CD14-positive monocyte (primary cell): ENCODE results near the gene CASP12. TPM values are rescaled to one million over a fixed set of nuclear protein-coding genes. Genes with fewer than 3 reads are reported as not detected.

Experiments used
- DNase-seq, 3 donors: peaks; one replicate each; pipeline ENCODE4 v3.0.0-alpha.2; 2011 to 2022
- H2AFZ ChIP-seq: 2 replicates; pipeline ENCODE4 v1.6.0; 2012; ENCODE audit warnings: mild to moderate bottlenecking, low read depth, low read length, inconsistent platforms; ENCODE audit not compliant: insufficient read depth, poor library complexity, severe bottlenecking
- H3K27ac ChIP-seq, 2 donors: 1 replicate in 1 of 2; 2 replicates in 1 of 2; pipeline ENCODE4 v1.5.1; 2012 to 2013; ENCODE audit warnings: low read length in 2 of 2, control low read depth in 1 of 2, inconsistent platforms in 1 of 2, low read depth in 1 of 2, mild to moderate bottlenecking in 1 of 2
- H3K27me3 ChIP-seq, 2 donors: one replicate each; pipeline versions ENCODE4 v1.6.0 to v1.6.1; 2011 to 2013; ENCODE audit warnings: low read length in 2 of 2; ENCODE audit not compliant: control insufficient read depth in 2 of 2, insufficient read depth in 2 of 2
- H3K36me3 ChIP-seq, 2 donors: replicated peaks in 1 of 2; 1 replicate in 1 of 2; 2 replicates in 1 of 2; pipeline versions ENCODE4 v1.5.1 to v1.6.1; 2012 to 2013; ENCODE audit warnings: low read length in 2 of 2, control low read depth in 1 of 2, inconsistent platforms in 1 of 2, mild to moderate bottlenecking in 1 of 2; ENCODE audit not compliant: insufficient read depth in 2 of 2, control insufficient read depth in 1 of 2
- H3K4me1 ChIP-seq, 2 donors: 1 replicate in 1 of 2; 2 replicates in 1 of 2; pipeline versions ENCODE4 v1.5.1 to v1.6.1; 2012 to 2013; ENCODE audit warnings: low read length in 2 of 2, control low read depth in 1 of 2, inconsistent platforms in 1 of 2, mild to moderate bottlenecking in 1 of 2, moderate library complexity in 1 of 2; ENCODE audit not compliant: insufficient read depth in 2 of 2, control insufficient read depth in 1 of 2
- H3K4me2 ChIP-seq: replicated peaks from 2 replicates; pipeline ENCODE3; 2012; ENCODE audit warnings: low read length, moderate library complexity, mild to moderate bottlenecking; ENCODE audit not compliant: poor library complexity, severe bottlenecking; ENCODE audit errors: extremely low read depth
- H3K4me3 ChIP-seq, 3 experiments: fragments of 200-600 bp in 1 of 3; sonication (generic) in 1 of 3; replicated peaks in 1 of 3; 1 replicate in 2 of 3; 2 replicates in 1 of 3; pipeline ENCODE4 v1.5.1; 2011 to 2013; ENCODE audit warnings: low read length in 3 of 3, mild to moderate bottlenecking in 3 of 3, control low read depth in 2 of 3, low read depth in 2 of 3, inconsistent platforms in 1 of 3, moderate library complexity in 1 of 3
- H3K79me2 ChIP-seq: 2 replicates; pipeline ENCODE4 v1.6.0; 2012; ENCODE audit warnings: mild to moderate bottlenecking, control low read depth, inconsistent platforms, low read length, moderate library complexity; ENCODE audit not compliant: insufficient read depth
- H3K9ac ChIP-seq: 2 replicates; pipeline ENCODE4 v1.6.0; 2017; ENCODE audit warnings: low read length, mild to moderate bottlenecking; ENCODE audit not compliant: insufficient read depth, poor library complexity, severe bottlenecking
- H3K9me3 ChIP-seq, 2 donors: replicated peaks in 1 of 2; 1 replicate in 1 of 2; 2 replicates in 1 of 2; pipeline versions ENCODE4 v1.5.1 to v1.6.1; 2012 to 2013; ENCODE audit warnings: low read length in 2 of 2, control low read depth in 1 of 2; ENCODE audit not compliant: control insufficient read depth in 1 of 2, insufficient read depth in 1 of 2
- H4K20me1 ChIP-seq: 2 replicates; pipeline ENCODE4 v1.6.0; 2012; ENCODE audit warnings: mild to moderate bottlenecking, low read length, control low read depth, moderate library complexity; ENCODE audit not compliant: insufficient read depth
- H3K27ac Mint-ChIP-seq, 7 donors: one replicate each; pipeline ENCODE4 v1.8.0; 2020; ENCODE audit warnings: mild to moderate bottlenecking in 7 of 7, mixed read lengths in 7 of 7, moderate library complexity in 6 of 7, inconsistent platforms in 2 of 7
- H3K27me3 Mint-ChIP-seq, 3 donors: one replicate each; pipeline ENCODE4 v1.8.0; 2021 to 2022; ENCODE audit warnings: low read depth in 3 of 3, mild to moderate bottlenecking in 3 of 3, mixed read lengths in 3 of 3, moderate library complexity in 3 of 3, inconsistent platforms in 1 of 3
- H3K36me3 Mint-ChIP-seq, 2 donors: one replicate each; pipeline ENCODE4 v1.8.0; 2020; ENCODE audit warnings: mixed read lengths in 2 of 2, inconsistent platforms in 1 of 2, mild to moderate bottlenecking in 1 of 2
- H3K4me1 Mint-ChIP-seq: one replicate; pipeline ENCODE4 v1.8.0; 2020; ENCODE audit warnings: mild to moderate bottlenecking, mixed read lengths
- H3K4me3 Mint-ChIP-seq, 2 donors: one replicate each; pipeline ENCODE4 v1.8.0; 2020; ENCODE audit warnings: mild to moderate bottlenecking in 2 of 2, mixed read lengths in 2 of 2, moderate library complexity in 1 of 2
- H3K9me3 Mint-ChIP-seq, 7 donors: one replicate each; pipeline ENCODE4 v1.8.0; 2020 to 2022; ENCODE audit warnings: mixed read lengths in 7 of 7, mild to moderate bottlenecking in 6 of 7, moderate library complexity in 6 of 7, inconsistent platforms in 2 of 7
- CTCF ChIP-seq: fragments of 200-600 bp; IDR thresholded peaks from one replicate; pipeline ENCODE4 v1.8.0; 2022; ENCODE audit warnings: antibody characterized with exemption, mild to moderate bottlenecking
- WGBS: methylation state at CpG from one replicate; pipeline ENCODE4 v1.1.5; 2013; ENCODE audit warnings: missing lambda C conversion rate; ENCODE audit not compliant: insufficient coverage; 5-methylcytosine and 5-hydroxymethylcytosine counted together
- intact Hi-C, 2 donors: fragments of 100-400 bp; cut with micrococcal nuclease; formaldehyde crosslinking; loops; one replicate each; pipeline versions ENCODE4 v1.15.0 to v1.15.1; 2023
- polyA plus RNA-seq, 3 donors: library from polyadenylated mRNA; depleted of rRNA in 1 of 3; unstranded in 2 of 3; stranded (reverse) in 1 of 3; fragments of 300-500 nt in 2 of 3; fragments of >200 nt in 1 of 3; fragmentation: Illumina TruSeq in 2 of 3; gene quantifications; 1 replicate in 2 of 3; 2 replicates in 1 of 3; pipeline ENCODE4 v1.2.3, GENCODE V29; 2012 to 2021

The CASP12 gene
- polyA plus RNA-seq, 3 donors, result not detected

GRCh38 chr11:104928811-104929210, 30.6 kb upstream of the CASP12 start:
- no peaks in the 10 kb centered on the region for H4K20me1 ChIP-seq
- H3K27ac Mint-ChIP-seq, result no peak overlapping the region

GRCh38 chr11:104926771-104927611, 28.7 kb upstream of the CASP12 start:
- intact Hi-C loops, result no loop called here
- H3K4me1 ChIP-seq, result no peaks in the 10 kb centered on the region
- H3K36me3 ChIP-seq, result no peaks in the 10 kb centered on the region
- H3K4me3 Mint-ChIP-seq, result no peak overlapping the region
- H3K4me2 ChIP-seq, result no peak overlapping the region
- no peaks in the 10 kb centered on the region for H3K36me3 Mint-ChIP-seq
- no peak overlapping the region for H3K27ac Mint-ChIP-seq
- no peak overlapping the region for H2AFZ ChIP-seq
- H3K27ac ChIP-seq, result no peak overlapping the region
- H3K4me3 ChIP-seq, result no peak overlapping the region
- no peaks in the 10 kb centered on the region for H4K20me1 ChIP-seq
- H3K9ac ChIP-seq, result no peak overlapping the region
- no peak for TF ChIP-seq CTCF
- peaks cover 0 to 16% of the 10 kb centered on the region in 2 donors for H3K9me3 ChIP-seq
- no peaks in the 10 kb centered on the region for H3K79me2 ChIP-seq
- no peaks in the 10 kb centered on the region for H3K4me1 Mint-ChIP-seq
- H3K27me3 ChIP-seq, result no peaks in the 10 kb centered on the region
- 85% methylated on average over 8 of the region's 9 CpGs for WGBS
- no peaks in the 10 kb centered on the region for H3K27me3 Mint-ChIP-seq
- DNase-seq, result no peak
- peaks cover 13 to 28% (median 16%) of the 10 kb centered on the region in 7 donors for H3K9me3 Mint-ChIP-seq

More at GRCh38 chr11:104928811-104929210, 30.6 kb upstream of the CASP12 start:
- H3K36me3 Mint-ChIP-seq, result no peaks in the 10 kb centered on the region
- Histone ChIP-seq H3K79me2 (no peaks in the 10 kb centered on the region), H3K36me3 (no peaks in the 10 kb centered on the region), H3K4me3 (no peak overlapping the region), H3K4me1 (no peaks in the 10 kb centered on the region), H3K27ac (no peak overlapping the region), H3K4me2 (no peak overlapping the region), H3K9me3 (peaks cover 0 to 16% of the 10 kb centered on the region in 2 donors), H3K27me3 (no peaks in the 10 kb centered on the region), H2AFZ (no peak overlapping the region), H3K9ac (no peak overlapping the region)
- intact Hi-C loops, result no loop called here
- no peak for TF ChIP-seq CTCF
- no peaks in the 10 kb centered on the region for H3K27me3 Mint-ChIP-seq
- H3K4me1 Mint-ChIP-seq, result no peaks in the 10 kb centered on the region
- peaks cover 13 to 29% (median 18%) of the 10 kb centered on the region in 7 donors for H3K9me3 Mint-ChIP-seq
- no peak overlapping the region for H3K4me3 Mint-ChIP-seq
- no peak for DNase-seq
